ENCODE data around the gene WBP2.

Gene WBP2

DNA sequence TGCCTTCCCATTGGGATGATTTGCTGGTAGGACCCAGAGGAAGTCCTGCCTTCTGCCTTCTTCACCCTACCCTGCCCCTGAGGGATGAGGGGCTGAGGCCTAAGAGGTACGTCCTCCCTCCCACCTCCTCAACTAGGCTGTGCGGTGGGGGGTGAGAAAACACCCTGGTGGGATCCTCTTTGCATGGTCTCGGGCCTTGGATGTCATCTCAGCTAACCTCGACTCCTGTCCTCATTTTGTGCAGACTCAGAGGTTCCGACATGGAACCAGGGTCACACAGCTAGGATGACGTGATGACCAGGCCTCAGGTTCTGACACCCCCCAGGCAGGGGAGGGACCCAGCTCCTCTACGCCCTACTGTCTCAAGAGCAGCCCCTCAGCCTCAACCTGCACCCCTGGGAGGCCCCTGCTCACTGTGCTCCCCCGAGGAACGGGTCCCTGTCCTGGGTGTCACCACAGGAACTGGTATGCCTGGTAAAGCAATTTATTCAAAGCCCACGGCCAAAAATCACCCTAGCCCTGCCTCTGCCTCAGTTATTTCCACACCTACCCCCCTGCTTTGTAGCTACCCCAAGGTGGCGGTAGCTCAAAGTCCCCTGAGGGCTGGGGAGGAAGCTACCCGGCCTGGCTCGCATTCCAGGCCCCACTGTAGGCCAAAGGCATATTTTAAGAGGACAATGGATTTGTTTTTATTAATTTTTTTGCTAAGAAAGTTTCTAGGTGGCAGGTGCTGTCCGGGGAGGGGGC, 28.4 kb downstream of the WBP2 start:
- no peak for DNase-seq

DNA sequence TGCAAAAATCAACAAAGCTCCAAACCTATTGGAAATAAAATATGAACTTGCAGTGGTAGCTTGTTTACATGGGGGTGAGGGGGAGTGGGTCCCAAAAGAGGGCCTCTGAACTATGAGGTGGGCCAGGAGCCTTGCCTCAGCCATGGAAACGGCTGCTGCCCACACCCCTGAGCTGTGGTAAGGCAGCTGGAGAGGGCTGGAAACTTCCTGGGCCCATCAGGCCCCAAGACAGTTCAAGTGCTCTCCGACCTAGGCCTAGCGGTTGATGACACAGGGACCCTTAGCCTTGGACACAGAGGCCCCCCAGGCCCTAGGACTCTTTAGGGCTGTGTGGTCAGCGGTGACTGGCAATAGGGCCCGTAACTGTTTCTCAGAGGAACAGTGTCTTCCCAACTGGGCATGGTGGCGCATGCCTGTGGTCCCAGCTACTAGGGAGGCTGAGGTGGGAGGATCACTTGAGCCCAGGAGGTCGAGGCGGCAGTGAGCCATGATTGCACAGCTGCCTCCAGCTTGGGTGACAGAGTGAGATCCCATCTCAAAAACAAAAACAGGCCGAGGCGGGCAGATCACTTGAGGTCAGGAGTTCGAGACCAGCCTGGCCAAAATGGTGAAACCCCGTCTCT, 29.3 kb downstream of the WBP2 start:
- no peak for DNase-seq

DNA sequence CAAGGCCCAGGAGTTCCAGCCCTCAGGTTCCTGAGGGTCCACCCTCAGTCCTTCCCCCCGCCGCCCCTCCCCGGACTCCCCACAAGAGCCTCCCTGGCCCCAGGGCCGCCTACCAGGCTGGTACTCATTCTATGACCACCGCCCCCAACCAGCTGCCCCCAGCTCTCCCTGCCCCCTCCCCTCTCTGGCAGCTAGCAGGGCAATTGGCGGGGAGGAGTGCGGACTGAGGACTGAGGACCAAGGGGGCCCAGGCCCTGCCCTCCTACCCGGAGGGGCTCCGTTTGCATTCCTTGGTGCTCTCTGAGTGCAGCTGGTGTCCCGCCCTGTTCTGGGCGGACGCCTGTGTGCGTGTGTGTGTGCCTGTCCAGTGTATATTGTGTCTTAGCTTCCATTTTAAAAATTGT, 30.0 kb downstream of the WBP2 start:
- no peak for DNase-seq

DNA sequence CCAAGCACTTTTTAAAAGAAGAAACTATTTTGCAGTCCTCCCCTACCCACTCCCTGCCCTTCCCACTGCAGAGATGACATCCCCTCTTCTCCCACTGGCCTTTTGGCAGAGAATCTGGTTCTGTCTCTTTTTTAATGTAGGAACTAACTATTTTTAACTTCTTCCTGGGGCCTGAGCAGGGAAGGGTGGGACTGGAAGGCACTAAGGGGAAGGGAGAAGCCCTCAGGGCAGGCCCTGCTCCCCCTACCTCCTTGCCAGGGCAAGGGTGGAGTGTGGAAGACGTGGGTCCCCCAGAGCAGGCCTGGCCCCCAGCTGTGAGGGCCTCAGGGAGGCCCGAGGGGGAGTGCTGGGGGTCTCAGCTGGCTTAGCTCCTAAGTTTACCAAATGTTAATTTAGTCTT, 30.5 kb downstream of the WBP2 start:
- DNase-seq, result no peak

DNA sequence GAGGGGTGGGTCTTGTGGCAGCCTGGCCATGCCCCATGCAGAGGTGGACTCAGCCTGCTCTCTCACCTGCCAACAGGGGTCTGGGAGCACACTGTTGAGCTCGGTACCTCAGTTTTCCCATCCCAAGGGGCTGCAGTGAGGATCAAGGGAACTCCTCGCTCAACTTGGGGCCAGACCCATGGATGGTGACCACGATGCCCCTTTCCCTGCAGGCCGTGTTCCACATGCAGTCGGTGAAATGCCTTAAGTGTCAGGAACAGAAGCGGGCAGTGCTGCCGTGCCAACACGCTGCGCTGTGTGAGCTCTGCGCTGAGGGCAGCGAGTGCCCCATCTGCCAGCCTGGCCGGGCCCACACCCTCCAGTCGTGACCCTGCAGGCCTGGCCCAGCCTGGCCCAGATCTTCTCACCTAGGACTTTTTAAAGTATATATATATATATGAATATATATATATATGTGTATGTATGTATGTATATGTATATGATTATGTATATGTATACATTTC, 31.0 kb downstream of the WBP2 start:
- no peak for DNase-seq

DNA sequence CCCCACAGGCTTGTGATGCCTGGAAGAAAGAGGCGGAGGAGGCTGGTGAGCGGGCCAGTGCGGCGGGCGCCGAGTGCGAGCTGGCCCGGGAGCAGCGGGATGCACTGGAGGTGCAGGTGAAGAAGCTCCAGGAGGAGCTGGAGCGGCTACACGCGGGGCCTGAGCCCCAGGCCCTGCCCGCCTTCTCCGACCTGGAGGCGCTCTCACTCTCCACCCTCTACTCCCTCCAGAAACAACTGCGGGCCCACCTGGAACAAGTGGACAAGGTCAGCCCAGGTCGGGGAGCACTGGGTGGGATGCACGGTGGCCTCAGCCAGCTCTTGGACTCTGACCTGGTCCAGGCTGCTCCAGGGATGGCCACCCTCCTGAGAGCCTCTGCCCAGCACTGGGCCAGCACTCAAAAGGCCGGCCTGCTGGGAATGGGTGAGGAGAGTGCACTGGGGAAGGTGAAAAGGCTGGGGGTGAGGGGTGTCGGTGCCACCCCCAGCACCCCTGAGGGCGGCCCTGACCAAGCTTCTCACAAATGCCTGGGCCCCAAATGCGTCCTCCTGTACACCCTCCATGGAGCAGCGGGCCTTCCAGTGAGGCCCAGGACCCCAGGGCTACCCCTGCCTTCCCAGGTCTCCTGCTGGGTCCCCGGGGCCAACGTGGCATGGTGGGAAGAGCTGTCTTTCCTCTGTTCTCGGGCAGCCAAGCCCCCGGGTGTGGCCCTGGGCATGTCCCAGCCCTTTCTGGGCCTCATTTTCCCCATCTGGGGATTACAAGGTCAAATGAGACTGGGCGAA, 31.7 kb downstream of the WBP2 start:
- no peak for DNase-seq

DNA sequence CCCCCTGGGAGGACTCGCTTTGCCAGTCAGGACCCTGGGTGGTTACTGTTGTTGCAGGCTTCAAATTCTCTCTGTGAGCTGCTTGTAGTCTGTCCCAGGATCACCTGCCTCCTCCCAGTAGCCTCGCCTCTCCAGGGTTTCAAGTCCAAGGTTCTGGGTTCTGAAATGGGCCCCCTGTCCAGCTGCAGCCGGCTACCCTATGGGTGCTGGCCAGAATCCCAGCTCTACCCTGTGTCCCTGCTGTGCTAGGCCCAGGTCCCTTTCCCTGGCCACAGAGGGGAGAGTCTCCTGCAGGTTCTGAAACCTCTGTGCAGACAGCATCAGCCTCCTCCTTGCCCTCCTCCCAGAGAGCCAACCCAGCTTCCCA, 32.4 kb downstream of the WBP2 start:
- no peak for DNase-seq

DNA sequence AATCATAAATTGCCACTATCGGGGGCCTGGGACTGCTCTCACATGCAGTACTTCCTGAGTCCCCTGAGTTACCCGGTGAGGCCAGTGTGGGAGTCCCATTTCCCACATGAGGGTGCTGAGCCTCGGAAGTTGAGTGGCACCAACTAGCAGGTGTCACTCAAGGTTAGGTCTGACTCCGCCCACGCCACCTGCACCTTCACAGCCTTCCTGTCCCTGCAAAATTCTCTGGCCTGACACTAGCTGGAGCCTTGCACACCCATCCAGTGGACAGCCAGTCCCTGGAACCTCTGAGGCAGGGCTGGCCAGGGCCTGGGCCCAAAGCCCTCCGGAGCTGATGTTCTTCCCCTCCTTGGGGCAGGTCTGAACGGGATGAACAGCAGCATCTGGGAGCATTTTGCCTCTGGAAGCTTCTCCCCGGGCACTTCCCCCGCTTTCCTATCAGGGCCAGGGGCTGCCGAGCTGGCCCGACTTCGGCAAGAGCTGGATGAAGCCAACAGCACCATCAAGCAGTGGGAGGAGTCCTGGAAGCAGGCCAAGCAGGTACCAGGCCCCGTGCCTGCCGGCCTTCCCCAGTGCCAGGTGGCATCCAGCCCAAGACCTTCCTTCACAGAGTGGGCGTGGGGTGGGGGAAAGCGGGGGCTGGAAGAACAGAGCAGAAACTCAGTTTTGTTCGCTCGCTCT, 32.9 kb downstream of the WBP2 start:
- no peak for DNase-seq

DNA sequence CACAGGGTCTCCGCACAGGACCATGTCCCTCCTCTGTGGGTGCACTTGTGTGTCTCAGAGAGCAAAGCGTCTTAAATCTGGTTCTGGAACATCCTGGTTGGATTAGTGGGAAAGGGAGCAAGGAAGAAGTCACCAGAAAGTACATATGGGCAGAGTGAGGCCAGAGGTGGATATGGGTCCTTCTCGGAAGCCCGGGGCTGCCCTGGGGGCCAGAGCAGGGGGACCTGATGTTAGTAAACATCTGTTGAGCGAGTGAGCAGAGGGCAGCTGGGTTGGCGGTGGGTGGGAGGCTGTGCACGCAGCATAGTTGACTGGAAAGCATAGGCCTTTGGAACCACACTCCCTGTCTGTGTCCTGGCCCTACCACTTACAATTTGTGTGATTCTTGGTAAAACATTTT, 33.6 kb downstream of the WBP2 start:
- no peak for DNase-seq

DNA sequence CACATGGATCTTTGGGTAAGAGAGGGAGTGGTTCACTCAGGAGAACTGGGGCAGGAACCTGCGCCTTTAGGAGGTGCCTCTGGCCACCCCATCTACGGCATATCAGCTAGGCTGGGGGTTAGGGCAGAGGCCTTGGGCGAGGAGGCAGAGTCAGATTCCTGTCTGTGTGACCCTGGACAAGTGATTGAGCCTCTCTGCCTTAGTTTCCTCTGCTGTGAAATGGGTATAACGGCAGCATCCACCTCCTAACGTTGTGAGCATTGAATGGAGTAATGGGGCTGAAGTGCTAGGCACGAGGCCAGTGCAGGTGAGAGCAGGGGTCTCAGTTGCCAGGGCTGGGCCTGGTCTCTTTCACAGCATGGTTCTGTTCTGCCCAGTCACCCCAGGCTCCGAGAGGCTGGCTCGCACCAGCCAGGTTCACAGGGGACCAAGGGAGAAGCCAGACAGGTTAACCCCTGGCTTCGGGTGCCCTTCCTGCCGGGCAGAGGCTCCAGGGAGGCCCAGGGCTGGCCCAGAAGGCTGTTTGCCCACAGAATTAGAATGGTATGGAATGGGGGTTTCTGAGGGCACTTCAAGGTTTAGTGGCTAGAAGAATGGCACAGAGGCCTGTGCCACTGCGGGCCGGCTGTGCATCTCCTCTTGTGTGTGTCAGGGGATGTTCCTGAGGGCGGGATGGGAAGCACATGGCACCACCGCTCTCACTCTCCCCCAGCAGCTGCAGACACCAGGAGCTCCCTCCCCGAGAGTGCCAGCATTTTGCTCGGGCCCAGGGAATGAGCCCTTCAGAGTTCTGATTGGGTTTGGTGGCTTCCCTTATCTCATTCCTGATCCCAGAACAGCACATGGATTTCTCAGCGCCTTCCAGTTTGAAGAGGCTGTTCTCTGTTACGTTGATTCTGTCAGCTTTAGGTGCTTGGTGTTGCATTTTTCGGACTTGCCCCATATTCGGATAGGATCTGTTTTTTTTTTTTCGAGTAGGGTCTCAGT, 34.7 kb downstream of the WBP2 start:
- DNase-seq, result no peak

DNA sequence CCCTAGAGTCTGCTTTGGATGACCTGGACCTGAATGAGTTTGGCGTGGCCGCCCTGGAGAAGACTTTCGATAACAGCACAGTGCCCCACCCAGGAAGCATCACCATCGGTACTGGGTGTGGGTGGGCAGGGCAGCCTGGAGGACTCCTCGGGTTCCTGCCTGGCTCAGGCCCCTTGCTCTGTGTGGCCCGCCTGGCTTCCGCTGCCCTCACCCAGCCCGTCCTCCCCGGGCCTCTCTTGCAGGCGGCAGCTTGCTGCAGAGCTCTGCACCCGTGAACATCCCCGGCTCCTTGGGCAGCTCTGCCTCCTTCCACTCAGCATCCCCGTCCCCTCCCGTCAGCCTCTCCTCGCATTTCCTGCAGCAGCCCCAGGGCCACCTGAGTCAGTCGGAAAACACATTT, 35.5 kb downstream of the WBP2 start:
- DNase-seq, result no peak

DNA sequence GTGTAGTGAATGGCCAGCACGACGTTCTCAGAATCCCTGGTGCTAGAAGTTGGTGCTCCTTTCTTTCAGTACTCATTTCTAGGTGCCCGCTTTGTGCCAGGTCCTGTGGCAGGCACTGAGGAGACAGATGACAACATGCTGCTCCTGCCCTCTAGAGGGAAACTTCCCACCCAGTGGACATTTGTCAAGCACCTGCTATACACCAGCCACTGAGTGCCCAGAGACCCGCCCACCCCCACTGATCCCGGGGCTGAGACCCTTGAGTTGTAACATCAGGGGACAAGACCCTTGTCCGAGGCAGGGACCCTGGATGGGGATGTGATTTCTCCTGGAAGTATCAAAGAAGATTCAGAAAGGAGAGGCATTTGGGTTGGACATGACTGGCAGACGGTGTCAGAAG, 36.0 kb downstream of the WBP2 start:
- no peak for DNase-seq

DNA sequence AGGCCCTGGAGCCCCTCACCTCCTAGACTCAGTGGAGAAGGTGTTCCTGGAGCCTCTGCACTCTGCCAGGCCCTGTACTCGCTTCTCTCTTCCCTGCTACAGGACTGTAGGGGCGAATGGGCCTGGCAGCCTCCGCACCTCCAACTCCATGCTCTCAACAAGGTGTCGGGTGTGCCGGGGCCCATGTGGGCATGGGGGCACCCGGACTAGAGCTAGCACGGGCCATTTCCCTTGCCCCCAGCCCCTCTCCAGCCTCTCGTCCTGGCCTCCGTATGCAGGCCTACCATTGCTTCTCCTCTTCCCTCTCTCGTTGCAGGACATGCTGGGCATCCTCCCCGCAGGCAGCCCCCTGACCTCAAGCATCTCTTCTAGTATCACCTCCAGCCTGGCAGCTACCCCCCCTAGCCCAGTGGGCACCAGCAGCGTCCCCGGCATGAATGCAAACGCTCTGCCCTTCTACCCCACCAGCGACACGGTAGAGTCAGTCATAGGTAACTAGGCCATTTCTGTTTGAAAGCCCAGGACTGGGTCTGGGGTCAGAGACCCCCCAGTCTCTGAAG, 36.7 kb downstream of the WBP2 start:
- no peak for DNase-seq

DNA sequence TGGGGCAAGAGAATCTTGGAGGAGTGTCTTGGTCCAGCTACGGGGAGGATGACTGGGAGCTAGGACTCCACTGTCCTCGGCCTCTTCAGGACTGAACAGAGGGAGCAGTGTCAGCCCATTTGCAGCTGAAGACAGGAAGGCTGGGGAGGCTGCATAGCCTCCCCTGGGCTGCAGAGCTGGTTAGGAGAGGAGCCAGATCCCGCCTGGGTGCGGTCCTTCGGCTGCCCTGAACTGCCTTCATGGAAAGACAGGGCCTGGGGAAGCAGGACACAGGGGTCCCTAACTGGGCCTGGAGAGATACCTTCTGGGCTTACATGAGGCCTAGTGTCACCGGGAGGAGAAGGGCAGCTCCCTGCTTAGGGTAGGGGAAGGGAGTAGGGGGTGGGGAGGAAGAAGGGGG, 37.6 kb downstream of the WBP2 start:
- no peak for DNase-seq

DNA sequence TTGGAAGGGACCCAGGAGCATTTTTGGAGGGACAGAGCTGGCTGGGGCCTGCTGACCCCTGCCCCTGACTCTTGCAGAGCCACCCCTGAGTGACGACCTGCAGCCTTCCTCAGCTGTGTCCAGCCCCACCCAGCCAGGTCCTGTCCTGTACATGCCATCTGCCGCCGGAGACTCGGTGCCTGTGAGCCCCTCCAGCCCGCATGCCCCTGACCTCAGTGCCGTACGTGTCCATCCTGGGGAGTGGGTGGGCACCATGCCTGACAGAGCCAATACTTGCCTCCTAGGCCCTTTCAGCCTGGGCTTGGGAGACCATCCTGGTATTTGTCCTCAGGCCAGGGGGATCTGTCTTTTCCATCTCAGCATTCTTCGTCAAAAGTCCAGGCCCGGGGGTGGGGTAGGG, 38.4 kb downstream of the WBP2 start:
- DNase-seq, result no peak

DNA sequence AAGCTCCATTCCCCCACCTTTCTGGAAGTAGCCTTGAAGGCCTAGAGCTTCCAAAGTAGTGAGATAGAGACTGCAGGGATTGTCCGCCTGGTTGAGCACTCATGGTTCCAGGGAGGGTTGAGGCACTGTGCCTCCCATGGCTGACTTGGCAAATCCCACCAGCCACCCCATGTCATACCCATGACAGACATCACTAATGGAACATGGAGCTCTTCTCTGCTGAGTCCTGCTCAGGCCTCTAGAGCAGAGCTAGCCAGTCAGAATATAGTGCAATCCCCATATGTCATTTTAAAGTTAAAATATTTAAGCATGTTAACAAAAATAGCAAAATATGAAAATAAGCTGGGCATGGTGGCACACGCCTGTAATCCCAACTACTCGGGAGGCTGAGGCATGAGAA, 39.7 kb downstream of the WBP2 start:
- no peak for DNase-seq

DNA sequence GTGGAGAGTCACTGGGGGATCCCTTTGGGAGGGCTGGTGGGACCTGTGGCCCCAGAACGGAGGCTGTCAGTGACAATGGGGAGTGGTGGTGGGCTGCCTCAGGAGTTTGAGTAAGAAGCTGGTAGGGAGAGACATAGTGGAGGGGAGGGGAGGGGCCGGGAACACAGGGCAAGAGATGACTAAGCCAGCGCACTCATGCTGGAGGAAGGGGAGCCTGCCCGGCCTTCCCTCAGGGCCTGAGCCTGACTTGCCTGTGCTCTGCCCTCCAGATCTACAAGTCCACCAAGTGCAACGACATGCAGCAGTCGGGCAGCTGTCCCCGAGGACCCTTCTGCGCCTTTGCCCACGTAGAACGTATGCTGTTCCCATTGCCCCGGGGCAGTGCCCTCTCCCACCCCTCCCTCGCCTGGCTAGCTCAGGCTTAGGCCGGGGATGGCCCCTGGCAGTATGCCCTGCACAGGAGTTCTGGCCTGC, 40.2 kb downstream of the WBP2 start:
- DNase-seq, result no peak

DNA sequence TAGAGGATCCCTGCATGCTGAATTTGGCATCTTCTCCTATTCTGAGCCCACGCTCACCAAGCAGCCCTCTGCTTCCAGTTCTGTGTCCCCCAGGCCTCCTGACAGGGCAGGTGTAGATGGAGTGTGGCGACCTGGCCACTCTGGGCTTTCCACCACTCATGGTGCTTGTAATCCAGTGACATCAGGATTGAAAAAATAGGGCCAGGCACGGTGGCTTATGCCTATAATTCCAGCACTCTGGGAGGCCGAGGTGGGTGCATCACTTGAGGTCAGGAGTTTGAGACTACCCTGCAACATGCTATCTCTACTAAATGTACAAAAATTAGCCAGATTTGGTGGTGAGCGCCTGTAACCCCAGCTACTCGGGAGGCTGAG, 41.1 kb downstream of the WBP2 start:
- DNase-seq, result no peak

DNA sequence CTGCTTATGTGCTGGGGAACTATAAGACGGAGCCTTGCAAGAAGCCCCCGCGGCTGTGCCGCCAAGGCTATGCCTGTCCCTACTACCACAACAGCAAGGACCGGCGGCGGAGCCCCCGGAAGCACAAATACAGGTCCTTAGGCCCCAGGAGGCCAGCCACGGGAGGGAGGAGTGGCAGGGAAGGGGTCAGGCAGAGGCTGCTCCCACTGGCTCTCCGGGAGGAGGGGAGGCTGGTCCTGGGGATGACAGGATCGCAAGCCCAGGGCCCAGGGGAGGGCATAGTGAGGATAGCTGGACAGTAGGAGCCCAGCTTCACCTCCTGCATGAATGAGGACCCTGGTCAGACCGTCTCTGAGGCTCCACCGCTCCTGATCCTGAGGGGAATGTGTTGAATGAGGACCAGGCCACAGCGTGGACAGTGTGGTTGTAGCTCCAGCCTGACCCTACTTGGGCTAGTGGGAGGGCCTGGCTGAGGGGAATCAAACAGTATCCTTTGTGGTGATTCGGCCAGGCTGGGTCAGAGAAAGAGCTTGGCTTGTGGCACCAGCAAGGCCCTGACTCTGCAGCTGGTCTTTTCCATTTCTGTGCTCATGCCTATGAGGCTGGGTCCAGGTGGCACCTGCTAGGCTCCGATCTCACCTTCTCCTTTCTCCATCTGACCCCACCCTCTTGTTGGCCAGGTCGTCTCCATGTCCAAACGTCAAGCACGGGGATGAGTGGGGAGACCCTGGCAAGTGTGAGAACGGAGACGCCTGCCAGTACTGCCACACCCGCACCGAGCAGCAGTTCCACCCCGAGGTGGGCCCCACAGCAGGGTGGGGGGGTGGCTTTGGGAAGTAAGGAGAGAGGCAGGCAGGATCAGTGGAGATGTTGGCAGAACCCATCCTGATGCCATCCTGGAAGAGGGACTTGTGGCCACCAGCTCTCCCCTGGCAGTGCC, 41.8 kb downstream of the WBP2 start:
- no peak for DNase-seq
